Stimulated activated CD8-positive, alpha-beta memory T cell treated with anti-CD3 and anti-CD28 coated beads, Interleukin-15, amount 100 ng/mL, for 48 hours (primary cell): Measurements from ENCODE around the gene LTO1.

Source experiments
- DNase-seq, 2 donors: peaks; one replicate each; pipeline ENCODE4 v3.0.0-alpha.2; 2020; ENCODE audit warnings: low read depth in 2 of 2

LTO1 gene

DNA sequence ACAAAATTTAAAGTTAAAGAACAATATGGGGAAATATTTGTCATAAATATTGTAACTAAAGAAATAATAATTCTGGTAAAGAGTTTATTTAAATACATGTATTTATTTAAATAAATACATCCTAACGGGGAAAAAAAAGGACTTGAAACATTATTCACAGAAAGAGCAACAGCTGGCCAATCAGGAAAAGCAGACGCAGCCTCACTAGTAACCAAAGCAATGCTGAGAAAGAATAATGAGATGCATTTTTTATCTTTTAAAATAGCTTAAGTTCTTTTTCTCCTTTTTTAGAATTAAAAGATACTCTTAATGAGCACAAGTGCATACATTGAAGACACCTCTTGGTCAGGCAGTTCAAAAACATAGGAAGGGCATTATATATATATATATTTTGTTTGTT lies 2.6 kb upstream of the LTO1 start:
- DNase-seq = no peak

DNA sequence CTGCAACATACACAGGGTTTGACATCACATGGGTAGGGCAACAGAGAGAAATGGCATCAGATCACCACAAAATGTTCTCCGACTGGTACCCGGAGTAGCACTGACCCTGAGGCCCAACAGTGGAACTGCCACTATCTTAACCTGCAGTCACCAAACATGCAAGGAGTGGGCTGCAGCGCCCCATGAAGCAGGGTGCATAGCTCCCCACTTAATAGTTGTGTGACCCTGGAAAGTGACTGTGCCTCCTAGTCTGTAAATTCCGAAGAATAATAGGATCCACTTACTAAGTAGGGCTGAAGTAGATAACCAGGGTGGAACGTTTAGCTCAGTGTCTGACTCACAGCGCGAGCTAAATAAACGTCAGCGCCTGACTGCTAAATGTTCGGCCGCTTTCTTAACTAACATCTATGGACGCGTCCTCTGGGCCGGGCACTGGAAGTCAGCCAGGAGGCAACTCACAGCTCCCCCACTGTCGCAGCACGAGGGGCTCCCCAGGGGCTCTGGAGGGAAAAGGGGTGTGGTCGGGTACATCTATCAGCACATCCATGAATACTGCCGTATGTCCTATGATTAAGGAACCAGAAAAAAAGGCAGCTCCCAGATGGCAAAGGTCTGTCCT lies 777 bp downstream of the LTO1 start:
- no peak for DNase-seq

DNA sequence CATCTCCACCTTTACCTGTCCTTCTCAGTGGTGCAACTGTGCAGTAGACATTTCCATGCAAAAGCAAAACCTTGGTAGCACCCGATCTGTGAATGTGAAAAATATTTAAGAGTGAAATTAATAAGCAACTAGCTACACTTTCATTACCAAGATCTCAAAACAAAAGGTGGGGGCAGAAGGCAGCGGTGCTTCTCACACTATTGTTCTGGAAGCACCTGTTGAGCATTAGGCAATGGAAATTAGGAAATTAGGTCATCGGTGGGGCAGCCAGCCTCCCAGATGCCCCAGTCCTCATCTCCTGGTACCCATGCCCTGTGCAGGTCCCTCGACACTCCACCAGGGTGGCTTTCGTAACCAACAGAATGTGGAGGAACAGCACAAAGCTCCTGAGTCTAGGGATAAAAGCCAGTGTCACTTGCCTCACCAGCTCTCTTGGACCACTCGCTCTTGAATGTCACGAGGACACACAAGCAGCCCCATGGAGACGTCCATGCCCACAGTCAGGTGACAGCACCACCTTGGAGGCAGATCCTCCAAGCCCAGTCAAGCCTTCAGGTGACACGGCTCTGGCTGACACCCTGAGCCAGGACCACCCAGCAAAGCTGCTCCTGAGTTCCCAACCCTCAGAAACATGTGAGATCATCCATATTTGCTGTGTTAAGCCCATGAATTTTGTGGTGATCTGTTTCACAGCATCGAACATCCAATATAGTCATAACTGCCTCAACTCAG lies 3.3 kb downstream of the LTO1 start:
- DNase-seq = no peak

DNA sequence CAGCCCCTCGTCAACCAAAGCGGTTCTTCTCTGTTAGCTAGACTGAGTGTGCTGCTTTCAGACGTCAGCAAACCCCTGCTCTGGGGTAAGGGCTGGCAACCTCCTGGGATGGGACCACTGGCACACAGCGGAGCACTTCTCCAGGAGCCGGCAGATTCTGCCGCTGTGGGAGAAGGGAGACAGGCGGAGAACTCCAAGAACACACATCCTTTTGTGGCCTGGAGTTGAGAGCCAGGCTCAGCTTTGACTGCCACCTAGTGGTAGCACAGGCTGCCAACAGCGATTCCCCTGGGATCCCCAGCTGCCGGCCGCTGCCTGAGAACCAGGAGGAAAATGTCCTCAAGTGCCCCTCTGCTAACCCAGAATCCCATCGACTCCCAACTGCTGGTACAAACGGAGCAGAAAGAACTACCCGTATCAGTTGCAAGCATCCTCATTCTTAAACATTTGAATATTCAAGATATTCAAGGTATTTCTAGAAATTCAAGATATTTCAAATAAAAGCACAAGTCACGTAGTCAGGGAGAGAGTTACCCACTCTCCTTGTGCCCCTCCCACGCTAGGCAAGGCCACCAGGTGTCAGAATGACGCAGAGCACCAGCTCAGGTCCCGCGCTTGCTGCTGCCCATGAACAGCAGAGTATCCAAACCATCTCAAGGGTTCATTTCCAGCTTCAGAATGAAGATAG lies 4.9 kb downstream of the LTO1 start:
- peak; percentile 22 to 34 for DNase-seq

DNA sequence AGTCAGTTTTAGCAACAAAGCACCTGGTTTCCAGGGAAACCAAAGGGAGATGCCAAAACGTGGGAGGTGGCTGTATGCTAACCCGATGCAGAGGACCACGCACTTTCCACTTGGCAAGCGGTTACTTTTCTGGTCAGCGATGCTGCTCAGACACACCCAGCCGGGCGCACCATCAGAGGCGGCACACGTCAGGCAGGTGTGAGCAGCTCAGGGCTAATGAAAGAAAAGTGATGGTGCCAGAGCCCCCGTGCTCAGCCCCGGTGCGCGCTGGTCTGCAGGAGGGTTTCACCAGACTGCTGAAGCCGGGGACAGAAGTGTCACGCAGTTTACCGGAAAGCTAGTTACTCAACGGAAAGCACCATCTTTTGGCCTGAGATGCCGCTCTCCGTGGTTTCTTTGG lies 5.7 kb downstream of the LTO1 start:
- DNase-seq = no peak

DNA sequence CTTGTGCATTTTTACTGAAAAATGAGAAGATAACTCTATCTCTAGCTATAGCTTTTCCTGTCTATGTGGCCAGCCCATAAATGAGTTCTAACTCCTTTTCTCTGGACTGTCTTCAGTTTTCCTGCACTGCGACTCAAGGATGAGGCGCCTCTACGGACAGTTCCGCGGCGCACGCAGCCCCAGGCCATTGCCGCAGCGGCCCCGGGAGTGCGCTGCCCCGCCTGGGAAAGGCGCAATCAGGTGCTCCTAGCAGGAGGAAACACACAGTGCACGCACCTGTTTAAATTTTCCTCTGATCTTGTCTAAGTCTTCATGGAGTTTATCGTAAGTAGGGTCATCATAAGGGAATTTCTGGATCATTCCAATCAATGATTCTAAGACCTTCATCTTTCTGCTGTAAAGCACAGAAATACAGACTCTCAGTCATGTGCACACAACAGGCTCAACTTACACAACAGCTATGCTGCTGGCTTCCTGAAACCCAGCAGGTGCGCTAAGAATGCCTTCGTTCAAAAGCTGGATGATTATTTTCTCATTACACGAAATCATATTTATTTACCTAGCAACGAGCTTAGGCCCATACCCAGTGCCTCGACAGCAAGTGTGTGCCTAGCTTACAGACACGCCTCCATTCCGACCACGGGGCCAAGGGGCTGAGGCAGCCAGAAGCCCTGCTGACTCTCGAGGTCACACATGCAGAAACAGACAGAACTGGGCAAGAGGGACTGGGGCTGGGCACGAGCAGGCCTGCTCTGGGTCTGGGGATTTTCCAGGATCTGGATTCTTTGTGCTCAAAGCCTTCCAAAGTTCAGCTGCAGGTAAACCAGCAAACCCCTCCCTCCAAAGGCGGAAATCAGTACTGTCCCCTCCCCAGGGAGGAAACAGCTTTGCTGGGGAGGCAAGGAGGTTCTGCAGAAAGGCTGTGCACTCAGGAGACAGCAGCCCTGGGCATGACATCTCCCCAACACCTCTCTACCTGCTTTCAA lies 7.2 kb downstream of the LTO1 start:
- no peak for DNase-seq

DNA sequence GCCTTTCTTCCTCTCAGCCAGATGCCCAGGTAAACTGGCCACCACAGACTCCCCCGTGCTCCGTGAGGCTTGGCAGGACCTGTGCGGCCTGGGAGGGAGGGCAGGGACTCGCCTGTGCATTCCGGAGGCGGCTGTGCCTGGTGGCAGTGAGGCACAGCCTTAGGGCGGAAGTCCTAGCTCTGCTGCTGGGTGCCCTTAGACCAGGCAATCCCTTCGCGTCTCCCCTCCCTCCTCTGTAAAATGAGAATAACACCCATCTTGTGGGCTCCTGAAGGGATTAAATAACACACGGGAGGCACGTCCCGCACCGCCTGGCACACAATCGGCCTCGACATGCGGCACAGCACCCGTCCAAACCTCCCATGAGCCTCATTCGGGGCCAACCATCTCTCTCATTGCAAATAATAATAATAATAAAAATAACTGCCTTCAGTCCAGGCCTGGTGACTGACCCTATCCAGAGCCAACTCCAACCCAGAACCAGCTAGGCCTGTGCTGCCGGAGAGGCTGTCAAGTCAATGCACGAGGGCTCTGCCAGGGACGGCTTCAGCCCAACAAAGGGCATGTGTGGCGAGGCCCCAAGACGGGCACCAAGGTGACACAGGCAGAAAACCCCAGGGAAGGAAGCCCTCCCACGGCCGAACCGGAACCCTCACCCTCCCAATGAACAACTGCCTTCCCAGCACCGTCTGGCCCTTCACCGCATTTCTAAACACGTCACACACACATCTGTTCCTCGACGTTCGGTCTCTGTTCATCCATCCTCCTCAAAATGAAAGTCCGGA lies 8.2 kb downstream of the LTO1 start:
- no peak for DNase-seq

DNA sequence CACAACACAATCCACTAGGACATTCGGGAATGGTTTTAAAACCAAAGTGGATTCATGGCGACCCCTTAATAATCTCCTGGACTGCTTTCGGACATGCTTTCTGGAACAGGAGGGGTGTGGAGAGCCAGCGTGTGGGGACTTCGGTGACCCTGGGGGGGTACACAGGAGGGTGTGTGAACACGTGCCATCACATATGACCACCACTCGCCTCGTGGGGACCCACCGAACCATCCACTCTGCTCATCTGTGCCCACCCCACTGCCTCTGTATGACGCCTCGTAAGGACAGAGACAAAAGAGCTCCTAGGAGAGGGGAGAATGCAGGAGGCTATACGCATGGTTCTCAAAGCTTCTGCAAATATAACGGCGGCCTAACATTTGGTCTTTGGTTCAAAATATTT lies 8.9 kb downstream of the LTO1 start:
- no peak for DNase-seq

DNA sequence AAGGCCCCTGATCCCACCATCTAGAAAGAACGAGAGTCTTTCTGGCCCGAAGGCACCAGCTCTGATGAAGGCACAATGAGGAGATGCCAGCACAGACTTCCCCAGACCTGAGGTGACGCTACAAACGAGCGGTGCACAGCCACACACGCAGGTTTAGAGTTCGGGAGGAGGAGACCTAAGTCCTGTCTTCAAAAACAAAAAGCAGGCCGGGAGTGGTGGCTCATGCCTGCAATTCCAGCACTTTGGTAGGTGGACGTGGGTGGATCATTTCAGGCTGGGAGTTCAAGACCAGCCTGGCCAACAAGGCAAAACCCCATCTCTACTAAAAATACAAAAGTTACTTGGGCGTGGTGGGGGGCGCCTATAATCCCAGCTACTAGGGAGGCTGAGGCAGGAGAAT lies 9.5 kb downstream of the LTO1 start:
- DNase-seq = no peak

DNA sequence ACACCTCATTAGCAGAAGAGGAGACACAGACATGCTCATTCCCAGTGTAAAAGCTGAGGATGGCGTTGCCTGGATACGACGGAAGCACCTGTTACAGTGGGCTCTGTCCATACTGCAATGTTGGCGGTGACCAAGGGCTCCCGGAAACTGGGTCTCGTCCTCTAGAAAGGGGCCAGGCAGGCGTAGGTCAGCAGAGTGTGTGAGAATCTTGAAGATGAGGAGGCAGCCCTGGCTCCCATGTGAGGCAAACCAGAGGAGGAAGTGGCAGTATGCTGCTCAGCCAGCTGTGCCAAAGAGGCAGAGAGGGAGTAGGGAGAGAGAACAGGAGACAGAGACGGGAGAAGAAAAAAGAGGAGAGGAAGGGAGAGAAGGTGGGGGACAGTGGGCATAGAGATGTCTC lies 10.3 kb downstream of the LTO1 start:
- DNase-seq = no peak

DNA sequence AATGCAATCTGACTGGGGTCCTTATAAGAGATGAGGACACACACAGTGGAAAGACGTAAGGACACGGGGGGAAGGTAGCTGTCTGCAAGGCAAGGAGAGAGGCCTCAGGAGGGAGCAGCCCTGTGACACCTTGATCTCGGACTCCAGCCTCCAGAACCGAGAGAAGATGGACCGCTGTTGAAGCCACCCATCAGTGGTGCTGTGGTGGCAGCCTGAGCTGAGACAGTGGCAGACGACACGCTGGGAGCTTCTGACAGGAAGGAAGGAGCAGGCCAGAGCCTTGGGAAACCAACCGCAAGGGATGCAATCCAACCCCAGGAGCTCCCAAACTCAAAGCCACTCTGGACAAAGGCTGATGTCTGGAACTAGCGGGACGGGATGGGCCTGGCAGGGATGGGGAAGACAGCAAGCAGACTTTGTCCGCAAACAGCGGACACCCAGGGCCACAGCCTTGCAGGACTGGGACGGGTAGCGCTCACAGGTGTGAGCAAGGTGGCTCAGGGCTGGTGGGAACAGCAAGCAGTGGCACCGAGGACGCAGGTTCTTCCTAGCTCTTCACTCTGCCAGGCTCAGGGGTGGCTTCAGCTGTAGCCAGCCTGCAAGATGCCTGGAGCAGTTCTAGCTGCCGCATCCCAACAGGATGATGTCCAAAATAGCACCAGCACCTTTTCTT lies 10.9 kb downstream of the LTO1 start:
- DNase-seq = no peak

DNA sequence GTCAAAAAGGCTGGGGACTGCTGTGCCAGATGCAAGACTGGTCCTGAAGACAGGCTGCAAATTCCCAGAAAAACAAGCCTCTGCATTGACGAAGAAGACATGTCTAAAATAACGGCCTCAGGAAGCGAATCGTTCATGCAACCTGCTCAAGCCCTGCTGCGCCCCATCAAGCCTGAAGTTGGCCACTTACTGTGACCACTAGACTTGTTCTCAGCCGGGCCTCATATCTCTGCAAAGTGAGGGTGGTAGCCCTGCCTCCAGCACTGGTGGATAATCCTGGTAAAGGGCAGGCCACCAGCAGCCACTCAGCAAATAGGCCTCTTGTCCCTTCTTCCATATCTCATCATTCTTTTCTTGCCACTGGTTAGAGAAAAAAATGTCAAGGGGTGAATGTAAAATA lies 11.8 kb downstream of the LTO1 start:
- DNase-seq = no peak

DNA sequence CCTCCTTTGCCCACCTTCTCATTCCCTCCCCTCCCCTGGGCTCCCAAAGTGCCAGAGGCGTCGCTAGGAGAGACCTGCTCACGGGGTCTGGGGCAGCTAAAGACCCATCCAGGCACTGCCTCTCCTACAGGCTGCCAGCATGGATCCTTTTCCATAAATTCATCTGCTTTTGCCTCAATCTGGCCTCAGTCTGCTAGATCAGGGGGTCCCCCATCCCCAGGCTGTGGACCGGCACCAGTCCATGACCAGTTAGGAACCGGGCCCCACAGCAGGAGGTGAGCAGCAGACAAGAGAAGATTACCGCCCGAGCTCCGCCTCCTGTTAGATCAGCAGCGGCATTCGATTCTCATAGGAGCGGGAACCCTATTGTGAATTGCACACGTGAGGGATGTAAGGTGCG lies 12.3 kb downstream of the LTO1 start:
- DNase-seq = no peak

DNA sequence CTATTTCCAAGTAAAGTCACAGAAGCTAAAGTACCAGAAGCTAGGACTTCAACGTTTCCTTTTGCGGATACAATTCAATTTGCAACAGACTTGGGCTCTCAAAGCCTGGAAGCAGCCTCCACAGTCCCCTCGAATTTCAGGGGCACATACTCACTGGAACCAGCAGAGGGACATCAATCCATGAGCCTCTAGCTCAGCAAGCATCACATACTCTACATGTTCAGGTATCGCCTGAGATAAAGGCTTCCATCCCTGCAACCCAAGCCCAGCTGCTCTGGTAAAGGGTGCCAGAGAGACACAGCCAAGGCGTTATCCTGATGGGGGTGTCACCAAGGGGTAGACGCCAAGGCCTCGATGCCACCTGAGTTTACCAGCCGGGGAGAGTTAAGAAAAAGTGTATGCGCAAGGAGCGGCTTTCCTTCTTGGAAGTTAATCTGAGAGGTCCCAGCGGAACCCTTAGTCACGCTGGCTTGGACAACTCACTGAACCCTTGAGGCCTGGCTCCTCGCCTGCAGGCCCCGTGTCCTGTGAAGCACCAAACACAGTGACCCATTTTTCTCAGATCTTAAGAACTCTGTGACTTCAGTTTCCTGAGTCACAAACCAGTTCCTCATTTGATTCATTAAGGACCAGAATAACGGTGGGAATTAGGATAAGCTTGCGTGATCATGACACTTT lies 13.0 kb downstream of the LTO1 start:
- no peak for DNase-seq

DNA sequence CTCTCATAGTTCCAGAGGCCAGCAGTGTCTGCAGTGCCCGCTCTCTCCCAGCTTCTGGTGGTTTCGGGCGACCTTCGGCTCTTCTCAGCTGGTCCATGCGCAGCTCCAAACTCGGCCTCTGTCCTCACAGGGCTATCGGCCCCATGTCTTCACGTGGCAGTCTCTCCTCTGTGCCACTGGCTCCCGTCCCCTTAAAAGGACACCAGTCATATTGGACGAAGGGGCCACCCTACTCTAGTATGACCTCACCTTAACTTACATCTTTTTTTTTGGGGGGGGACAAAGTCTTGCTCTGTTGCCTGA lies 13.8 kb downstream of the LTO1 start:
- no peak for DNase-seq

DNA sequence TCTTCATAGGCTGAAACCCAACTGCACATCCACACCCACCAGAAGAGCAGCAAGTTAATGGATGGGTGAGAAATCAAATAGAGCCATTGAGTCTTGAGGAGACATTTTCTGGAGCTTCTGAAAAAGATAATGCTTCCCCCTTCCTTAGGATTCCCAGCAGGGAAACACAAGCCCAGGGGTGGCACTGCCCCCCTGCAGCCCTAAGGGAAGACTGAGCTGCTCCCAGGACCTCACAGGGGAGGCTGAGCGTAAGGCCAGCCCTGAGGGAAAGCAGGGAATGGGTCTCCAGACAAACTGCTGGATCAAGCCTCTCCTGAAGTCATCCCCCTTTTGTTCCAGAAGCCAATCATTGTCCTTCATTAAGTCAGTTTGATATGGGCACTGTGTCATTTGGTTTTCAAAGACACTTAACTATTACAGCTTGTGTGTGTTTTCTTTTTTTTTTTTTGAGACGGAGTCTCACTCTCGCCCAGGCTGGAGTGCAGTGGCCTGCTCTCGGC lies 15.1 kb downstream of the LTO1 start:
- DNase-seq = no peak

DNA sequence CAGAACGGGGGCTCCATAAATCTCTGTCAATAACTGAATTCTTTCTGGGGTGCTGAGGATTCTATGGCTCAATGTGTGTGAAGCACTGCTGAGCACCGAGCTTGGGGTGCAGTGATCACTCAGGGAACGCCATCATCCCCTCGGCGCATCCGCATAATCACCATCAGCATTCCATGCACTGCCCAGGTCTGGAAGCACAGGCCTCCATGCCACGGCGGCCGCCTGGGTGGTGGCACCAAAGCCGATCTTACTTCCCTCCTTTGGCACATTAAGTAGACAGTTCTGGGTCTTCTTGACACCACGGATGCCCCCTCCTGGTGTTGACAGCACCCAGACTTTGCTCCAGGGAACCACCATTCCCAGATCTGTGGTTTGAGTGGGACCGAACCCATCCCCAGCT lies 15.6 kb downstream of the LTO1 start:
- no peak for DNase-seq

DNA sequence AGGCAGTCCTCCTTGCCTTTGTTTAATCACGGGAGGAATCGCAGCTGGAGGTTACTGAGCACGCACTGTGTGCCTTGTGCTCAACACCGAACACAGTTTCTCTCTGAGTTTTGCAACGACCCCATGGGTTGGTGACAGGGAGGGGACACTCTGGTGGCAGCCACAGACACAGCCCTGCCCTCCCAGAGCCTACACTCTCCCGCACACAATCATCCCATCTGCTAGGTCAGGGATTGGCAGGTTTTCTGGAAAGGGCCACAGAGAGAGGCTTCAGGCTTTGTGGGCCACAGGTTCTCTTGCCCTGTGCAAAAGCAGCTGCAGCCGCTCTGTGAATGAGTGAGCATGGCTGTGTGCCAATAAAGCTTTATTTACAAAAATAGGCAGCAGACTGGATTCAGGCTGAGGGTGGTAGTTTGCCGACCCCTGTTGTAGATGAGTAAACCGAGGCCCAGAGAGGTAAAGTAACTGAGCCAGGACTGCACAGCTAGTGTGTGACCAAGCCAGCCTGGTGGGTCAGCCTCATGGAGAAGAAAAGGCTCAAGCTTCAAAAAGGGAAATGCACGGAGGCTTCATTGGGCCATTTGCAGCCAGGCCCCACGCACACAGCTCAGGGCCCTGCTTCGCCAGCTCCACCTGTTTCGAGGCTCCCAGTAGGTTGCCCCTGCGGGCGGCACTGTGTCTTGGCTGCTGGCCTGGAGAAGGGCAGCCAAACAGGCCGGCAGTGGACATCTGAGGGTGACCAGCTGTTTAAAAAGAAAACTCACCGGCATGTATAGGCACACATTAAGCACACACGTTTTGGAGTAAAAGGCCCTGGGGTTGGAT lies 16.3 kb downstream of the LTO1 start:
- no peak for DNase-seq

DNA sequence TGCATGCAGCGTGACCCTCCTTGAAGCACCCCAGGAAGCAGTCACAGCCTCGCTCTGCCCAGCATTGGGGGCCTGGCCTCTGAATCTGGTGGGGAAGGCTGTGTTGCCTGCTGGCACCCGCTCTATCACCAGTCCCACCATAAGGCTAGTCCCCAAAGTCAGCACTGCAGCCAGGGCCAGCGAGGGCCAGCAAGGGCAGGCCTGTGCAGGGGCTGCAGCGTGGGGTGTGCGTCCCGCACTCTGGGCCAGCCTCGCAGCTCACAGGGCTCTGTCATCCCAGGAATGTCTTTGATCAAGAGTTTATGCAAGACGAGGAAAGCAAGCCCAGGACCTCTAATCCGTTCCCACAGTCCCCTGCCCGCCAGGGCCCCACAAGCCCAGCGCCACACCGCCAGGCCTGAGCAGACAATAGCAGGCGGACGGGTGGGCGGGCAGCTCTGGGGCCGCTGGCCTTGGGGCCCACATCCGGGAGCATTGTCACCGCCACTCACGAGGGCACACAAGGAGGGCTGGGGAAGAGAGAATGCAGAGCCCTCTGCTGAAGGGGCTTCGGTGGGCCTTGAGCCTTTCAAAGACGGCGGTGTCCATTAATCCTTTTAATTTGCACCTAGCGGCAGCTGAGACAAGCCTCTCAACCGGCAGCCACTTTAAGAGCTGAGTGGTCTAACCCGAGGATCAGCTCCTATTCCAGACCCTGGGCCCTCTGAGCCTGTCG lies 17.1 kb downstream of the LTO1 start:
- no peak for DNase-seq
